22Rv1 (cell line): ENCODE results near the gene CDH10.

Source experiments
- CTCF ChIP-seq: fragments of 450-650 bp; IDR thresholded peaks from 2 replicates; pipeline ENCODE4 v1.5.1; 2017; ENCODE audit warnings: mild to moderate bottlenecking
- ZFX ChIP-seq: fragments of 450-650 bp; IDR thresholded peaks from 2 replicates; pipeline ENCODE4 v1.6.1; 2017; ENCODE audit warnings: antibody characterized with exemption, borderline replicate concordance

GRCh38 chr5:24643156-24643555 lies 1.6 kb downstream of the CDH10 start:
- TF ChIP-seq CTCF (no peak), ZFX (no peak)
